ENCODE data around the gene DPY19L2.
"Not testable (repeated sequence)": the region's sequence is repeated elsewhere in the genome, so short reads cannot be mapped to it uniquely, and the experiment has no call there.

DPY19L2 gene

DNA sequence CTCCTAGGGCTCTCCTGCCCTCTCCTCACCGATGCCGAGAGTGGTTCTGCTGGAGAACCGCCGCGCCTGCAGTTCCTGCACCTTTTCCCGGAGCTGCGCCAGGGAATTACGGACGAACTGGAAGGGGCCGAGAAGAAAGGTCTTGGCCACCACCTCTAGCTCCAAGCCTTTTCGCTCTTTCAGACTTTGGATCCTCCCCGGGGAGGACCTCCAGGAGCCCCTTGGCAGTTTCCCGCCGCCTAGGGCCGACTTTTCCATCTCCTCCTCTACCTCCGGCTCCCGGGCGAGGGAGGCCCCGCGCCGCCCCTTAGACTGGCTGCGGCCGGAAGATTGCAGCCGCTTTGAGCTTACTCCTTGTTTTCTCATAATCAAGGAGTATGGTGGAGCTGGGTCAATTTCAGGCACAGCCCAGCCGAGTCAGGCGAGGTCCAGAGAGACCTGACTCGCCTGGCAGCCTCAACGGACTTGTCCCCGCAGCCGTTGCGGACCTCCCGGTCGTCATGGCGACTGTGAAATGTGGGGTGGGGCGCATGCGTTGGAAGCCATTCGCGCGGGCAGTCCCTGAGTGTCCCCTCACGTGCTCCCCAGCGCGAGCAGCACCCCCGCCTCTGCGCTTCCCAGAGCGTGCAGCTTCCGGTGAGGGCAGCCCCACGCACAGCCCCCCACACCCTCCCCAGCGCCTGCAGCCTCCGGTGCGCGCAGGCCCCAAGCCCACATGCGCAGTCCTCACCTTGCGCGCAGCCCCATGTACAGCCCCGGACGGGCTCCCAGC is at the start of gene DPY19L2:
Gene DPY19L2 (minus strand): TSS at position 466 of the 772 bp plus-strand sequence. CDS start 100 bp downstream, at position 366.
- peak; percentile 32 for DNase-seq (ENCODE audit: low spot score)

DNA sequence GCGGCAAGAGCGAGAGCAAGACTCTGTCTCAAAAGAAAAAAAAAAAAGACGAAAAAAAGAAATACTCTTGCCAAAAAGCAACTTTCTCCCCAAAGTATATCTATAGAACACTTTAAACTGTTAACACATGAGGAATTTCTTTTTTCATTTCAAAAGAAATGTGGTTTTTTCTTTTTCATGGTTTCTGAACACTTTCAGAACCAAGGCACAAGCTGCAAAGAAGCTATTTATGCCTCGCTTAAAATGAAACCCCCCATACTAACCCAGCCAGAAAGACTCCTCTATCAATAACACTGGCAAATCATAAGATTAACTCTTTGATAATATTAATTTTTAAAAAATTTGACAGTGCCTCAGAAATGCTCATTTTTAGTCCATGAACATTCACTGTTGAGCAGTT is 48.6 kb upstream of the DPY19L2 start:
- not testable (repeated sequence) for DNase-seq (ENCODE audit: low spot score)

DNA sequence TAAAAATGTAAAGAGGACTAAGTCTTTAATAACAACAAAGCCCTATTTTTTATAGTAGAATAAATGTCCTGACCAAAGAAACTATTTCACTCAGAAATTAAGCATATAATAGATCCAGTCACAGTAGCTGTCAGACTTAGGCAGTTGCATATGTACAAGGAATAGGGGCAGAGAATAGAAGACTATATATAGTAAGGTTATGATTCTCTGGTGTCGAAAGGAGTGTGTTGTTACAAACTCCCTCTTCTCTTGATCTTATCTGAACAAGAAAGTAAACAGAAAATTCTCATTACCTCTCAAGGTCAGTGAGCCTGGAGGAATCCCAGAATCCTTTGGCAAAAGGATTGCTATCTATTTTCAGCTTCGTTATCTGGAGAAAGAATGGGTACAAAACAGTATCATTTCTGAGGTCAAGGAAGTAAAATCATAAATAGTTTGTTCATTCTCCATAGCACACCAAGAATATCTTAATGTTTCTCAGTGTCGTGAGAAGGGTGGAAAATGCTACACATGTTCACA is 46.9 kb upstream of the DPY19L2 start:
- not testable (repeated sequence) for DNase-seq (ENCODE audit: low spot score)

DNA sequence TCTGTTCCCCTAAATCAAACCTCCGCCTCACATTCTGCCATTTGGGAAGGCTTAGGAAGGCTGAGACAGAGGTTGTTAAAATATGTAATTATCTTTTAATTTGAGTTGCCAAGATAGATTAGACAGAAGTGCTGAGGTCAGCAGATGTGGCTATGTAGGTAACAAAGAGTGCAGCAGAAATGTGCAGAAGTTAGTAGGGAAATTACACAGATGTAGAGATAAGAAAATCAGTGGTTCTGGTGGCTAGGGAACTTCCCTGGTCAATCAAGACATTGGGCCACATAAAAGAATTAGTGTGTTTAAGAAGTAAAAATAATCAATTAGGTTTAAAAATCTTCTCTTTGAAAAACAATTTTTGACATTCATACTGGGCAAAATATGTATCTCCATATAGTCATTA is 46.1 kb upstream of the DPY19L2 start:
- DNase-seq (ENCODE audit: low spot score): not testable (repeated sequence)

DNA sequence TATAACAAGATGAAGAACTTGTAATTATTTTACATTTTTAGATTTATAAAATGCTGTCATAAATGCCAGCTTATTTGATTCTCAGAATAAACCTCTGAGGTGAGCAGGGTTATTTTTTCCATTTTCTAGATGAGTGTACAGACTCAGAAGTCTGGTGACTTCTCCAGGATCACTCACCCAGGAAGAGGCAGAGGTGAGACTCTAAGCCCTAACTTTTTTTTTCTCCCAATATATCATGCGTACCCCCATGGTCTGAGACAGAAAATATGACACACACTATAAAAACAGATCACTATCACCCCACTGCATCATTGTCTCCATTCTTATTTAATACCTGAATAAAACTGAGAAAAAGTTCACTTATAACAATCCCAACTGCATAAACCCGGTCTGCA is 45.4 kb upstream of the DPY19L2 start:
- not testable (repeated sequence) for DNase-seq (ENCODE audit: low spot score)

DNA sequence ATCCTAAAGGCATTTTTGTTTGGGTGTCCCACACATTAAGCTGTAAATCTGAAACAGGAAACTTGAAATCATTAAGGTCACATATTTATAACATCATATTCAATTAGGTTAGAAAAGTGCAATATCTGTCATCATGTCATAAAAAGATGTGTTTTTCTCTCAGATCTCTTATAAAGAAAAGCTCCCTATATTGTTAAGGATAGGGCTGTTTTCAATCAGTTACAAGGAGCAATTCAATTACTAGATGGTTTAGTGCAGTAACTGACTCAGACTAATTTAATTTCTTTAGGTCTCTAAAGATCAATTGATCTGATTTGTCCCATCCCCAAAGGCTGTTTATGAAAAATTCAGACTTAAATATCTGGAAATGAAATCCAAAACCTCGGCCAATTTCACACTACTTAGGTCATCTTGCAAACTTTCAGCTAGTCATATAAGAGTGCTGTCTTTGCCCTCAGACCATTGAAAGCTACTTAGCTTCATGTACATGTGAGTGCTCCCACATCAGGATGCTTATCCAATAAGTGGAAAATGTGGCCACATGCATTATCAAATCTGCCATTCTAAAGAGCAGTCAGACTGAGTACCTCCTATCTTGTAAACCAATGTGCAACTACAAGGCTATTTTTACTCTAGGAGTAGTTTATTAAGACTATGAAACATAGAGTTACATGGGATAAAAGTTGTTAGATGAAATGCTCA is 44.8 kb upstream of the DPY19L2 start:
- DNase-seq (ENCODE audit: low spot score): not testable (repeated sequence)

DNA sequence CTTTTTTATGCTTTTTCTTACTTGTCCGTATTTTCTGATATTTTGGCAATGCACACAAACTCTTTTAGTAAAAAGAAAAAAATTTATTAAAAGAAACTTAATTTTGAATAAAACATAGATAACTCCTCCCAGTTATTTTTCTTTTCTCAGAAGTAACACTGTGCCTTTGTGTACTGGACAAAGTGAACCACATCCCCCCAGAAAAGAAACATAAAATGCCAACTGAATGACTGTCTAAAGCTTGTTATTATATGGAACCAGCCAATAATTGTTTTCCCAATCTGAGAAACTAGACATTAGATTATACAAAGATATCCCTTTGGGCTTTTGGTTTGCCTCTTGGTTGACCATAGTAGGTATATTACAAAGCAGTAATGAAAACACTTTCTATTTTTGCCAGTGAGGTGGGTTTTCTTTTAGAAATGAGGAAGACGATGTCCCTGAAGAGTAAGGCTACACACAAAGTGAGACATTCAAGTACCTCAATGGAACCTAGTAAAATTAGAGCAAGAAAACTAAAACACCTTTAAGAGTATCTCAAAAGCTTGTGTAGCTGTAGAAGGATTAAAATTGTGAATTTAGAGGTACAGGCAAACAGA is 44.2 kb upstream of the DPY19L2 start:
- DNase-seq (ENCODE audit: low spot score): not testable (repeated sequence)

DNA sequence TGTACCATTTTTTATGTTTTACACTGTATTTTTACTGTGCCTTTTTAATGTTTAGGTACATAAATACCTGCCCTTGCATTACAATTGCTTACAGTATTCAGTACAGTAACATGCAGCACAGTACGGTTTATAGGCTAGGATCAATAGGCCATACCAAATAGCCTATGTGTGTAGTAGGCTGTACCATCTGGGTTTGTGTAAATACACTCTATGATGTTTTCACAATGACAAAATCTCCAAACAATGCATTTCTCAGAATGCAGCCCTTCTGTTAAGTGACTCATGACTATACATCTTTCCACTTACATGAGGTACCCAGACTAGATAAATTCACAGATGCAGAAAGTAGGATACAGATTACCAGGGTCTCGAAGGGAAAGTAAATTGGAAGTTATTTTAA is 43.0 kb upstream of the DPY19L2 start:
- DNase-seq (ENCODE audit: low spot score): not testable (repeated sequence)

DNA sequence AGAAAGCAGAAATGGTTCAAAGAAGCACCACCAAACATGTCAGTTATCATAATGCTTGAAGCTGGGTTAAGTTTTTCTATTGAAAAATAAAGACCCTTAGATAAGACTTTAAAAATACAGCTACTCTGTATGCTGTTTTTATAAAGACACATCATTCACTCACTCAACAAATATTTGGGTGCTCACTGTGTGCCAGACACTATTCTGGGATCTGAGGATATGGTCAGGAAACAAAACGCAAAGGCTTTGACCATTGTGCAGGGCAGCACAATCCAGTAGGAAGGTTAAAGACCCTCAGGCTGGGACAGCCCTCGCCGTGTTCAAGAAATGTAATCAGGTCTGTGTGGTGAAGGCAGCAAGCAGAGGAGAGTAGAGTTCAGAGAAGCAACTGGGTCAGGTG is 38.0 kb upstream of the DPY19L2 start:
- DNase-seq (ENCODE audit: low spot score): no peak

DNA sequence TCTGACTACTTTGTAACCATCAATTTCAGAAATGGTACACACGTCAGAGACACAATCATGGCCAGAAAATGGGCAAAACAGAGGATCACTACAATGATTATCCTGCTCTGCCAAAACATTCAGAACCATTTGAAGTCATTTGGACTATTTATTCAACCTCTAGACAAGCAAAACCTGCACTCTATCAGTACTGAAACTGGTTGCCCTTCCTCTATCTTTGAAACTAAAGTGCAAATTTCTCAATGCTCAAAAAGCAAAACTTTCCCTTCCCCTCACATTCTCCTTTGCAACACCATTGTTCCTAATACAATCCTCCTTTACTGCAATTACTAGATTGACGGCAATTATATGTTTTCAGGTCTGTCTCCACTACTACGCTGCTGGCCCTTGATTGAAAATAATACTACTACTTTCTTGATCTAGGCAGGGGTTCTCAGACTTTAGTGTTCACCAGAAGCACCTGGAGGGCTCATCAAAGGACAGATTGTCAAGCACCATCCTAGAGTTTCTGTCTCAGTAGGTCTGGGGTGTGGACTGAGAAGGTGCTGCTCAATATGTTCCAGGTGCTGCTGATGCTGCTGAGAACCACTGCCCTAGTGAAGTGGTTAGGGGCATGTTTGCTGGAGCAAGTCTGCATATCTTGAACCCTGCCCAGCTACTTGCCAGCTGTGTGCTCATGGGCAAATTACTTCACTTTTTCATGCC is 31.5 kb upstream of the DPY19L2 start:
- not testable (repeated sequence) for DNase-seq (ENCODE audit: low spot score)

DNA sequence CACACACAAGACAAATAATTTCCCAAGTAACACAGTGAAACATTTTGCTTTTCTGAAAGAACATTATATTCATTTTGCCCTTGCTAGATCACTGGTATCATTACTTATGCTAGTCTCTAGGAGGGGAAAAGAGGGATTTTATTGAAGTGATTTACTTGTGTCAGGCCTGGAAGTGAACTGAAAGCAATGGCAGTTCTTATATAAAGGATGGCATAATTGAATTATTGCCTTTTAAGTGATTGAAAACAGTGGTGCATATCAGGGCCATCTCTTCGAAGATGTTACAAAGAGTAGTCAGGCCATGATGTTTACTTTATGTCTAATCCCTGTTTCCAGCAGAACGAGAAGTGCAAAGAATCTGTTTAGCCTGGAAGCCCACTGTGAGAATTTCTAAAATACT is 30.7 kb upstream of the DPY19L2 start:
- DNase-seq (ENCODE audit: low spot score): not testable (repeated sequence)

DNA sequence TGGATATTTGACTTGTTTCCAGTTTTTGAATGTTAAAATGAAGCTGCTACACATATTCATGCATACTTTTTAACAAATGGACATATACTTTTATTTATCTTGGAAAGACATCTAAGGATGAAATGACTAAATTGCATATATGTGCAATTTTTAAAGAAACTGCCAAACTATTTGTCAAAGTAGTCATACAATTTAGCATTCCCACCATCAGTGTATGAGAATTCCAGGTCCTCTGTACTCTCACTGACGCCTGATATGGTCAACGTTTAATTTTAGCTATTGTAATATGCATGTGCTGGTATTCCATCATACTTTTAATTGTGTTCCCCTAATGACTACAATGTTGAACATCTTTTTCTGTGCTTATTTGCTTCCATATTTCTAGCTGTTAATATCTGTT is 22.5 kb upstream of the DPY19L2 start:
- DNase-seq (ENCODE audit: low spot score): not testable (repeated sequence)

DNA sequence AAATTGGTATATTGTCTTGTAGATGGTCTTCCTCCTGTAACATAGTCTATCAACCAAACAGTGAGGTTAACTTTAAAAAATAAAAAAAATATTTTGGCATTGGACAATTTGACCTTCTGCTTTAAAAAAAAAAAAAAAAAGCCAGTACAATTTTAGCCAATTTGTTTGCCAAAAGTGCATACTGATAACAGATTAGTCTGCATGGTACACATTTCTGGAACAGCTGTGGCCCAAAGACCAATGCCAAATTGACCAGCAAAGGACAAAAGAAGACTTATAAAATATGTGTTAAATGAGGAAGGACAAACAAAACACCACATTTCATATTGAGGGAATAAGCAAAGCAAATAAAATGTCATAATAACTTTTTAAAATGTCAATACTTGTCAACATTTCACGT is 20.8 kb upstream of the DPY19L2 start:
- not testable (repeated sequence) for DNase-seq (ENCODE audit: low spot score)

DNA sequence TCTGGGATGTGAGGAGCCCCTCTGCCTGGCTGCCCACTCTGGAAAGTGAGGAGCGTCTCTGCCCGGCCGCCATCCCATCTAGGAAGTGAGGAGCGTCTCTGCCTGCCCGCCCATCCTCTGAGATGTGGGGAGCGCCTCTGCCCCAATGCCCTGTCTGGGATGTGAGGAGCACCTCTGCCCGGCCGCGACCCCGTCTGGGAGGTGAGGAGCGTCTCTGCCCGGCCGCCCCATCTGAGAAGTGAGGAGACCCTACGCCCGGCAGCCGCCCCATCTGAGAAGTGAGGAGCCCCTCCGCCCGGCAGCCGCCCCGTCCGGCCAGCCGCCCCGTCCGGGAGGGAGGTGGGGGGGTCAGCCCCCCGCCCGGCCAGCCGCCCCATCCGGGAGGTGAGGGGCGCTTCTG is 18.3 kb upstream of the DPY19L2 start:
- DNase-seq (ENCODE audit: low spot score): not testable (repeated sequence)

DNA sequence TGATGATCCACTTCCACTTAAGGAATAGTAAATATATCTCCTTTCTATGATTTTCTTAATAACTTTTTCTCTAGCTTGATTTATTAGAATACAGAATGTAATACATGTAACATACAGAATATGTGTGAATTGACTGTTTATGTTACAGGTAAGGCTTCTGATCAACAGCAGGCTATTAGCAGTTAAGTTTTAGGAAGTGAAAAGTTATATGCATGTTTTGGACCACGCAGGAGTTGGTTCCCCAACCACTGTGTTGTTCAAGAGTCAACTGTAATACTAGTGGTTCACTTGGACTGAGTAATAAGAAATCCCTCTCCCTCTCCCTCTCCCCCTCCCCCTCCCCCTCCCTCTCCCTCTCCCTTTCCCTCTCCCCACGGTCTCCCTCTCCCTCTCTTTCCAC is 17.5 kb upstream of the DPY19L2 start:
- DNase-seq (ENCODE audit: low spot score): not testable (repeated sequence)

DNA sequence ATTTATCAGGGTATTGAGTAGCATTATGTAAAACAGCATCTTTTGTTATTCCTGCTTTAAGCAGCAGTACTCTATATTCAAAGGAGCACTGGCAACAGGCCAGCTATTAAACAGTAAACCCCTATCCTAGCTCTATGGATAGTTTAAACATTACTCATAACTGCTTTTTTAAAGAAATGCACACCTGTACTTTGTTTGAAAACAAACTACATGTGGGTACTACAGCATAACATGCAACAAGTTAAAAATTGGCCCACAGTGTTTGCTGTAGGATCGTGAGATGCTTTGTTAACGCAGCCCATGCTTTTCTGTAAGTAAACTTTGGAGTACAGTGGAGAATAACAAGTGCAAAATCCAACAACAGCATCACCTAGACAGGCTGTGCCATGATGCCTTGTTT is 14.3 kb upstream of the DPY19L2 start:
- DNase-seq (ENCODE audit: low spot score): not testable (repeated sequence)

DNA sequence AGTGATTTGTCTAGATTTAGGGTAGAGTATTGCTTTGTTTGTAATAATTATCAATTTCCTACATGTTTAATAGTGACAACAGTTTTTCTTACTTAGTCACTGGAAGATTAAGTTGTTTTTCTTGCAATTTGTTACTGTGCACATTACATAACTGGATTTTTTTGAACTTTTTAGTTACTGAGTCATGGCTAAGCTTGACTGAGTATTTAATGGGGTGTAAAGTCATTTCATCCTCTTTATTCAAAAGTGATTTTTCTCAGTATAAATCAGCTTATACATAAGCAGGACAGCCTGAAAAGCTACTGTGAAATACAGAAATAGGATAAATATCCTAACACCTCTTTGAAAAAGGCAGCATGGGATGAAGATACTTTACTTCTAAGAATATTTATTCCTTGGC is 12.5 kb upstream of the DPY19L2 start:
- DNase-seq (ENCODE audit: low spot score): not testable (repeated sequence)

DNA sequence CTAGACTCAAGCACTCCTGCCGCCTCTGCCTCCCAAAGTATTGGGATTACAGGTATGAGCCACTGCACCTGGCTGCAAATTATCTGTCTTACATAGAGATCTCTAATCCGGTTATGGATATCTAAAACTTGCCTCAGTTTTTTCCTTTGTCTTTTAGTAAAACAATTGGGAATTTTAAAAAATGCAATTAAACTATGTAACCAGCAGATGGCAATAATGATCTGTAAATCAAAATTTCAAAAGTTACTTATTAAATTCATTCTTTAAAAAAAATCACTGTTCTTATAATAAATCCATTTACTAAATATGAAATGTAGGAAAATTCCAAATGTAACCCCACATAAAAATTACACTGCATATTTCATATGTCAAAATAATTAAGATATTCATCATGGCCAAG is 4.3 kb upstream of the DPY19L2 start:
- DNase-seq (ENCODE audit: low spot score): not testable (repeated sequence)

DNA sequence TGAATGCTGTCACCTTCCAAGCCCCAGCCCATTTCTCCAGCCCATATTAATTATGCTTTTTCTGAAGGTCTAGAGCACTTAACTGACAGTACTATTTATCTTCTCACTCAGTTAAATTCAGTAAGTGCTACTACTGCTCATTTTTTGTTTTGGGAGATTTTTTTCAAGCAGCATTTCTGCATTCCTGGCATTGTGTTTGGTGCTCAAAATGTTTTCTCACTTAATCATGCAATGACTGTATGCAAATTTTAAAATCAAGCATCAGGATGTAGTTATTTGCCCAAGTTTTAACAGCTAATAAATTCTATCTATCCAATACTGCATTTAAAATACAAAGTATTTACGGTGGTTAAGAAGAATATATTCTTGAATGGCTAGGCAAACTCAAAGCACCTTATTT is 1.6 kb upstream of the DPY19L2 start:
- not testable (repeated sequence) for DNase-seq (ENCODE audit: low spot score)

DNA sequence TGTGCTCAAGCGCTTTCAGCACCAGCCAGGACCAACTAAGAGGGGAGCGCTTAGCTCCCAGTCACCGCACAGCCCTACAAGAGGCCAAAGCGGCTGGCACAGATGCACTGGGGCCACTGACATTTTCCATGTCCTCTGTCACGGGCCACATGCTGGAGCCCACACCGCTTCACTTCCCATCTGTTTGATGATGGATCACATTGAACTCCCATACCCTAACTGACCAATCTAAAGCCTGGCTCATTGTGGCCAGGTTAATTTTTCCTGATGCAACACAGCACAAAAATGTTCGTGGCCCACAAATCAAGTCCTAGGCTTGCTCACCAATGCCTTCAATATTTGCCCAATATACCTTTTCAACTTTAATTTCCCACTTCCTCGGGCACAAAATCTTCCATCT is 1.1 kb upstream of the DPY19L2 start:
- DNase-seq (ENCODE audit: low spot score): not testable (repeated sequence)

DNA sequence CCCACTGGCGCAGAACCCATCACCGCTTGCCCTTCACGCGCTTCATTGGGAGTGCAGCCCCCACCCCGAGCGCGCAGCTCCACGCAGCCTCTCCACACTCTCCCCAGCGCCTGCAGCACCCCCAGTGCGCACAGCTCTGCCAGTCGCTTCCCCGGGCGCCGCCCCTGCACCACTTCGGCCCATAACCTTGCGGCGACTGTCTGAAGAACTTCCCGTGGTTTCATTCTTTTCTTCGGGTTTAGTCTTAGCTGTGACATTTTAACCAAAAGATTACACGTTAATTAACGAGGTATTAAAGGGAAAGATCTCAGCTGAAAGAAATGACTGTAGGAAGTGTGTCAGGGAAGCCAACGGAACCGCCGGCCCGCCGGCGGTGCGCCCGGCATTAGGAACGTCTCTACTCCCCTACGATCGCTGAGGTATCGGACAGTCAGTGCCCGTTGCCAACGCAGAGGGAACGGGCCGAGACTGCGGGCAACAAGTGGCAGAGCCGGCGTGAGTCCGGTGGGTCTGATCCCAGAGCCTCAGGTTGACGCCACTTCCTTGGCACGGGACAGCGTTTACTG is 590 bp upstream of the DPY19L2 start:
- DNase-seq (ENCODE audit: low spot score): not testable (repeated sequence)

DNA sequence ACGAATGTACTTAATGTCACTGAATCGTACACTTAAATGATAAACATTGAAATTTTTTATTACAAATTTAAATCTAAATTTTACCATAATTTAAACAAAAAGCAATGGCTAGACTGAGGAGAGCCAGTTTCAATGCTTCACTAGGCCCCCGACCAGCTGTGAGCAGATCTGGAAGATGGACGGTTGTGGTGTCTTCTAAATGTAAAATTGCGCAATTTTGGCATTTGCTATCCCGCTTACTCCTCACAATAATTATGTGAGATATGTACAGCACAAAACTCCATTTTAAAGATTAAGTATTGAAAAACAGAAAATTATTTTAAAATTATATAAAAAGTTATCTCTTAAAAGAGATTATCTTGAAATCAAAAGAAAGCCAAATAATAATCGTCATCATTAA is 5.3 kb downstream of the DPY19L2 start:
- DNase-seq (ENCODE audit: low spot score): not testable (repeated sequence)

Measured in HuH-7 (cell line).